Uterus (tissue), 2 donors: ENCODE data around the gene DOCK1.

Source experiments
- CTCF ChIP-seq, 4 experiments: fragments of 200-600 bp in 2 of 4; fragments of 450-650 bp in 2 of 4; sonication (generic) in 2 of 4; IDR thresholded peaks; one replicate each; pipeline ENCODE4 v1.5.1; 2016 to 2019; ENCODE audit warnings: antibody characterized with exemption in 4 of 4, mild to moderate bottlenecking in 2 of 4, moderate library complexity in 1 of 4
- POLR2A ChIP-seq, 2 donors: fragments of 450-650 bp; IDR thresholded peaks; one replicate each; pipeline ENCODE4 v1.6.1; 2016; ENCODE audit warnings: antibody characterized with exemption in 2 of 2, mild to moderate bottlenecking in 1 of 2, moderate library complexity in 1 of 2

GRCh38 chr10:127411062-127411461 lies 505.8 kb downstream of the DOCK1 start:
- TF ChIP-seq CTCF (IDR thresholded peaks at IDR 0.05) (no peak), POLR2A (IDR thresholded peaks at IDR 0.05) (no peak)
